SK-N-SH (cell line): Measurements from ENCODE around the gene SNX5. TPM values are rescaled to one million over a fixed set of nuclear protein-coding genes. Genes with fewer than 3 reads are reported as not detected.

ENCODE experiments used
- CTCF ChIA-PET: fragments of 300-600, 350-600 bp; formaldehyde crosslinking; extraction: SDS; loops from one replicate; lab custom pipeline; 2021; lab: Yijun Ruan, JAX
- POLR2A ChIA-PET: fragments of 350-600 bp; sonication (Branson Sonifier 250); formaldehyde crosslinking; extraction: SDS; loops from one replicate; lab custom pipeline; 2020; ENCODE audit warnings: antibody characterized with exemption, inconsistent platforms; lab: Yijun Ruan, JAX
- DNase-seq: peaks from one replicate; pipeline ENCODE4 v3.0.0; 2012
- H2AFZ ChIP-seq: fragments of 200-600 bp; sonication (generic); 2 replicates; pipeline ENCODE4 v1.8.1; 2016; ENCODE audit warnings: antibody characterized with exemption, mild to moderate bottlenecking, low read depth
- H3F3A ChIP-seq: fragments of 200-600 bp; sonication (generic); replicated peaks from 2 replicates; pipeline ENCODE3; 2016; ENCODE audit warnings: antibody characterized with exemption, mild to moderate bottlenecking; ENCODE audit not compliant: insufficient read depth
- H3K27ac ChIP-seq, 2 experiments: fragments of 200-500 bp in 1 of 2; fragments of 200-600 bp in 1 of 2; sonication (Bioruptor generic) in 1 of 2; sonication (generic), shearing (Covaris generic) in 1 of 2; 2 replicates each; pipeline versions ENCODE4 v1.5.1 to v1.6.1; 2014 to 2016; ENCODE audit warnings: low read depth in 2 of 2, inconsistent platforms in 1 of 2, low read length in 1 of 2, mild to moderate bottlenecking in 1 of 2, mixed read lengths in 1 of 2
- H3K27me3 ChIP-seq: fragments of 200-600 bp; sonication (generic), shearing (Covaris generic); 2 replicates; pipeline ENCODE4 v1.6.1; 2016; ENCODE audit warnings: mixed run types; ENCODE audit not compliant: insufficient read depth
- H3K36me3 ChIP-seq, 2 experiments: fragments of 200-500 bp in 1 of 2; fragments of 200-600 bp in 1 of 2; sonication (Bioruptor generic) in 1 of 2; sonication (generic) in 1 of 2; replicated peaks in 1 of 2; 2 replicates each; pipeline versions ENCODE3 to v1.5.1; 2014 to 2016; ENCODE audit warnings: low read length in 1 of 2, mild to moderate bottlenecking in 1 of 2; ENCODE audit not compliant: insufficient read depth in 2 of 2, control insufficient read depth in 1 of 2
- H3K4me1 ChIP-seq, 2 experiments: fragments of 200-500 bp in 1 of 2; fragments of 200-600 bp in 1 of 2; sonication (Bioruptor generic) in 1 of 2; sonication (generic), shearing (Covaris generic) in 1 of 2; 2 replicates each; pipeline versions ENCODE4 v1.5.1 to v1.6.1; 2014 to 2016; ENCODE audit warnings: low read depth in 1 of 2, low read length in 1 of 2, mixed run types in 1 of 2; ENCODE audit not compliant: insufficient read depth in 2 of 2, control insufficient read depth in 1 of 2
- H3K4me2 ChIP-seq: fragments of 200-600 bp; sonication (generic), shearing (Covaris generic); 2 replicates; pipeline ENCODE4 v1.6.1; 2017; ENCODE audit warnings: mixed run types
- H3K4me3 ChIP-seq, 2 experiments: fragments of 200-500 bp in 1 of 2; fragments of 200-600 bp in 1 of 2; sonication (Bioruptor generic) in 1 of 2; sonication (generic), shearing (Covaris generic) in 1 of 2; 2 replicates each; pipeline versions ENCODE4 v1.5.1 to v1.8.1; 2014 to 2016; ENCODE audit warnings: low read depth in 2 of 2, inconsistent platforms in 1 of 2, low read length in 1 of 2, mild to moderate bottlenecking in 1 of 2, mixed read lengths in 1 of 2, moderate library complexity in 1 of 2
- H3K79me2 ChIP-seq: fragments of 200-600 bp; sonication (generic); 2 replicates; pipeline ENCODE4 v1.8.1; 2017; ENCODE audit warnings: mild to moderate bottlenecking; ENCODE audit not compliant: insufficient read depth
- H3K9ac ChIP-seq: fragments of 200-600 bp; sonication (generic); 2 replicates; pipeline ENCODE4 v1.6.1; 2017; ENCODE audit warnings: mixed run types
- H3K9me2 ChIP-seq: fragments of 200-600 bp; sonication (generic); 2 replicates; pipeline ENCODE4 v1.6.1; 2017; ENCODE audit warnings: mixed run types
- H3K9me3 ChIP-seq: fragments of 200-600 bp; sonication (generic); 2 replicates; pipeline ENCODE4 v1.6.1; 2017; ENCODE audit warnings: mixed run types, mild to moderate bottlenecking, moderate library complexity
- H4K20me1 ChIP-seq: fragments of 200-600 bp; sonication (generic); 2 replicates; pipeline ENCODE4 v1.6.1; 2017; ENCODE audit warnings: mild to moderate bottlenecking, mixed run types; ENCODE audit not compliant: insufficient read depth
- CTCF ChIP-seq: fragments of 200-600 bp; sonication (generic); IDR thresholded peaks from 2 replicates; pipeline ENCODE4 v1.6.1; 2017; ENCODE audit warnings: antibody characterized with exemption, mild to moderate bottlenecking, moderate library complexity
- ELF1 ChIP-seq: IDR thresholded peaks from 2 replicates; pipeline ENCODE4 v1.4.0; 2012
- FOXM1 ChIP-seq: IDR thresholded peaks from 2 replicates; pipeline ENCODE4 v1.4.0; 2012; ENCODE audit warnings: low read depth, mild to moderate bottlenecking
- MAX ChIP-seq: IDR thresholded peaks from 2 replicates; pipeline ENCODE4 v1.4.0; 2012; ENCODE audit warnings: low read depth
- MEF2A ChIP-seq: IDR thresholded peaks from 2 replicates; pipeline ENCODE4 v1.4.0; 2012; ENCODE audit warnings: low read depth, borderline replicate concordance
- NFIC ChIP-seq: IDR thresholded peaks from 2 replicates; pipeline ENCODE4 v1.4.0; 2012; ENCODE audit warnings: borderline replicate concordance
- POLR2AphosphoS5 ChIP-seq: IDR thresholded peaks from 2 replicates; pipeline ENCODE4 v1.6.1; 2012; ENCODE audit warnings: low read depth, low read length
- RXRA ChIP-seq: IDR thresholded peaks from 2 replicates; pipeline ENCODE4 v1.4.0; 2012; ENCODE audit warnings: low read depth, mild to moderate bottlenecking, borderline replicate concordance
- SMC3 ChIP-seq: IDR thresholded peaks from 2 replicates; pipeline ENCODE4 v1.6.1; 2012; ENCODE audit warnings: low read depth, low read length, improper control_type of control experiment
- TCF12 ChIP-seq: IDR thresholded peaks from 2 replicates; pipeline ENCODE4 v1.4.0; 2012
- USF1 ChIP-seq: IDR thresholded peaks from 2 replicates; pipeline ENCODE4 v1.4.0; 2012; ENCODE audit warnings: low read depth, borderline replicate concordance
- YY1 ChIP-seq: IDR thresholded peaks from 2 replicates; pipeline ENCODE4 v1.4.0; 2012; ENCODE audit warnings: low read depth, mild to moderate bottlenecking
- WGBS: methylation state at CpG from one replicate; pipeline ENCODE4 v1.1.6; 2017; ENCODE audit warnings: low lambda C conversion rate; 5-methylcytosine and 5-hydroxymethylcytosine counted together
- polyA plus RNA-seq, 3 experiments: library from polyadenylated mRNA; depleted of rRNA; stranded (reverse); fragments of >200 nt; gene quantifications; 2 replicates each; pipeline ENCODE4 v1.2.3, GENCODE V29; 2012
- TF ChIP-seq, protein P1 (sequence below): IDR thresholded peaks from 2 replicates; pipeline ENCODE4; 2012
- TF ChIP-seq, protein P2 (sequence below): IDR thresholded peaks from 2 replicates; pipeline ENCODE4 v1.6.1; 2012; ENCODE audit warnings: mild to moderate bottlenecking, low read depth, low read length, moderate library complexity
- TF ChIP-seq, protein P3 (sequence below): fragments of 150-350 bp; IDR thresholded peaks from 2 replicates; pipeline ENCODE4 v1.6.1; 2017; ENCODE audit warnings: antibody characterized with exemption, low read length, low read depth, borderline replicate concordance

SNX5 gene
- polyA plus RNA-seq, 1 of the 3 experiments (the other 2 are of a cell fraction), result 76.2 TPM

- TF ChIP-seq, protein P1, sequence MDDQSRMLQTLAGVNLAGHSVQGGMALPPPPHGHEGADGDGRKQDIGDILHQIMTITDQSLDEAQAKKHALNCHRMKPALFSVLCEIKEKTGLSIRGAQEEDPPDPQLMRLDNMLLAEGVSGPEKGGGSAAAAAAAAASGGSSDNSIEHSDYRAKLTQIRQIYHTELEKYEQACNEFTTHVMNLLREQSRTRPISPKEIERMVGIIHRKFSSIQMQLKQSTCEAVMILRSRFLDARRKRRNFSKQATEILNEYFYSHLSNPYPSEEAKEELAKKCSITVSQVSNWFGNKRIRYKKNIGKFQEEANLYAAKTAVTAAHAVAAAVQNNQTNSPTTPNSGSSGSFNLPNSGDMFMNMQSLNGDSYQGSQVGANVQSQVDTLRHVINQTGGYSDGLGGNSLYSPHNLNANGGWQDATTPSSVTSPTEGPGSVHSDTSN, result no peak
Measured at GRCh38 chr20:17916433-17916891, 52.1 kb downstream of the SNX5 start (continued).

DNA sequence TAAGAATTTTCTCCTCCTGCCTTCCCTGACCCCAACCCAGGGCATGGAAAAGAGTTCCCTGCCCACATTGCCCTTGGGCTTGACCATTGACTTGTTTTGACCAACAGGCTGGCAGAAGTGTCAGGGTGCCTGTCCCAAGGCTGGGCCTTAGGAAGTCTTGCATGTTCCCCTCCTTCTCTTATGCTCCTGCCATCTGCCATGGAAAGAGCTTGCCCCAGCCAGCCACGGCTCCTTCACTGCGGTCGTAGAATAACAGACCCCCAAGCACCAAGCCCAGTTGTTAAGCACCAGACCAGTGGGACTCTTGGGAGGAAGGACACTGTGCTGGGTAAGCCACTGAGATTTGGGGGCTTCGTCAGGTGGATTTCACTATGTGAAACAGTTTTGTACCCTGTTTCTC is 53.6 kb downstream of the SNX5 start:
- Histone ChIP-seq H3K36me3 (no peaks in the 10 kb centered on the region), H3K27ac (no peak overlapping the region), H3K4me1 (no peaks in the 10 kb centered on the region), H3K27me3 (peaks cover 7% of the 10 kb centered on the region; the same call in 1 of the 2 replicates), H4K20me1 (no peaks in the 10 kb centered on the region), H3K4me3 (no peak overlapping the region), H2AFZ (no peak overlapping the region), H3K9me2 (no peaks in the 10 kb centered on the region), H3K9me3 (no peaks in the 10 kb centered on the region), H3K9ac (no peak overlapping the region), H3K79me2 (no peaks in the 10 kb centered on the region), H3K4me2 (no peak overlapping the region), H3F3A (no peaks in the 10 kb centered on the region)
- 43% methylated on average over 3 of the region's 4 CpGs for WGBS
- no peak for DNase-seq
- TF ChIP-seq ELF1, result no peak
- TF ChIP-seq USF1, result no peak
- POLR2A ChIA-PET, result no interaction called here
- CTCF ChIA-PET, result interaction anchor here (0.9 to 1.0 kb wide), 2 partner anchors 24 to 232 kb away, joined by 3 to 4 read pairs; no protein-coding TSS in a partner anchor

DNA sequence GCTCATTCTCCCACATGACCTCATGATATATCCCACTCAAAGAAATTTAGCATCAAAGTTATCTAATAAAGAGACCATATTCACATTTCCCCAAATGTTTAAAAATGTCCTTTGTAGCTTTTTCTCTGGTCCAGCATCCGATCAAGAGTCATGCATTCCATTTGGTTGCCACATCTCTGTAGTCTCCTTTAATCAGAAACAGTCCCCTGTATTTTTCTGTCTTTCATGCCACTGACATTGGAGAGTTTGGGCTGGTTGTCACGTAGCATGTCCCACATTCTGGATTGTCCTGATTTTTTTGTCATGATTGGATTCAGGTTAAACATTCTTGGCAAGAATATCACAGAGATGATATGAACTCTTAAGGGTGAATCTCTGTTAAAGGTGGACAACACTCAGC is 55.7 kb downstream of the SNX5 start:
- Histone ChIP-seq H4K20me1 (no peaks in the 10 kb centered on the region), H3K36me3 (no peaks in the 10 kb centered on the region), H3K27me3 (peaks cover 7% of the 10 kb centered on the region; the same call in 1 of the 2 replicates), H3K4me1 (peaks cover 0 to 4% of the 10 kb centered on the region in 2 experiments; a peak in 1 of 4 replicates), H3K4me2 (no peak overlapping the region), H2AFZ (no peak overlapping the region), H3K9ac (no peak overlapping the region), H3F3A (no peaks in the 10 kb centered on the region), H3K9me2 (no peaks in the 10 kb centered on the region), H3K27ac (no peak overlapping the region), H3K79me2 (no peaks in the 10 kb centered on the region), H3K9me3 (no peaks in the 10 kb centered on the region), H3K4me3 (no peak overlapping the region)
- CTCF ChIA-PET, result interaction anchor here (0.9 to 1.0 kb wide), 2 partner anchors 232 to 409 kb away, joined by 3 to 4 read pairs; no protein-coding TSS in a partner anchor
- WGBS, result 28% methylated on average over 2 of the region's 2 CpGs
- POLR2A ChIA-PET, result no interaction called here
- no peak for DNase-seq
- no peak for TF ChIP-seq FOXM1
- TF ChIP-seq, protein P2, sequence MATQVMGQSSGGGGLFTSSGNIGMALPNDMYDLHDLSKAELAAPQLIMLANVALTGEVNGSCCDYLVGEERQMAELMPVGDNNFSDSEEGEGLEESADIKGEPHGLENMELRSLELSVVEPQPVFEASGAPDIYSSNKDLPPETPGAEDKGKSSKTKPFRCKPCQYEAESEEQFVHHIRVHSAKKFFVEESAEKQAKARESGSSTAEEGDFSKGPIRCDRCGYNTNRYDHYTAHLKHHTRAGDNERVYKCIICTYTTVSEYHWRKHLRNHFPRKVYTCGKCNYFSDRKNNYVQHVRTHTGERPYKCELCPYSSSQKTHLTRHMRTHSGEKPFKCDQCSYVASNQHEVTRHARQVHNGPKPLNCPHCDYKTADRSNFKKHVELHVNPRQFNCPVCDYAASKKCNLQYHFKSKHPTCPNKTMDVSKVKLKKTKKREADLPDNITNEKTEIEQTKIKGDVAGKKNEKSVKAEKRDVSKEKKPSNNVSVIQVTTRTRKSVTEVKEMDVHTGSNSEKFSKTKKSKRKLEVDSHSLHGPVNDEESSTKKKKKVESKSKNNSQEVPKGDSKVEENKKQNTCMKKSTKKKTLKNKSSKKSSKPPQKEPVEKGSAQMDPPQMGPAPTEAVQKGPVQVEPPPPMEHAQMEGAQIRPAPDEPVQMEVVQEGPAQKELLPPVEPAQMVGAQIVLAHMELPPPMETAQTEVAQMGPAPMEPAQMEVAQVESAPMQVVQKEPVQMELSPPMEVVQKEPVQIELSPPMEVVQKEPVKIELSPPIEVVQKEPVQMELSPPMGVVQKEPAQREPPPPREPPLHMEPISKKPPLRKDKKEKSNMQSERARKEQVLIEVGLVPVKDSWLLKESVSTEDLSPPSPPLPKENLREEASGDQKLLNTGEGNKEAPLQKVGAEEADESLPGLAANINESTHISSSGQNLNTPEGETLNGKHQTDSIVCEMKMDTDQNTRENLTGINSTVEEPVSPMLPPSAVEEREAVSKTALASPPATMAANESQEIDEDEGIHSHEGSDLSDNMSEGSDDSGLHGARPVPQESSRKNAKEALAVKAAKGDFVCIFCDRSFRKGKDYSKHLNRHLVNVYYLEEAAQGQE, result no peak
- TF ChIP-seq TCF12, result no peak
- no peak for TF ChIP-seq SMC3
- TF ChIP-seq, protein P3, sequence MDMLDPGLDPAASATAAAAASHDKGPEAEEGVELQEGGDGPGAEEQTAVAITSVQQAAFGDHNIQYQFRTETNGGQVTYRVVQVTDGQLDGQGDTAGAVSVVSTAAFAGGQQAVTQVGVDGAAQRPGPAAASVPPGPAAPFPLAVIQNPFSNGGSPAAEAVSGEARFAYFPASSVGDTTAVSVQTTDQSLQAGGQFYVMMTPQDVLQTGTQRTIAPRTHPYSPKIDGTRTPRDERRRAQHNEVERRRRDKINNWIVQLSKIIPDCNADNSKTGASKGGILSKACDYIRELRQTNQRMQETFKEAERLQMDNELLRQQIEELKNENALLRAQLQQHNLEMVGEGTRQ, result no peak
- no peak for TF ChIP-seq NFIC
- TF ChIP-seq CTCF, result no peak
- TF ChIP-seq MAX, result no peak
- TF ChIP-seq RXRA, result no peak
- TF ChIP-seq MEF2A, result no peak
- no peak for TF ChIP-seq YY1
- TF ChIP-seq POLR2AphosphoS5, result no peak
